HG03442 (cell line): ENCODE measurements around the gene GEMIN7.

Experiments
- ATAC-seq: cut with Tn5 transposase; IDR thresholded peaks from one replicate; pipeline ENCODE4 v1.9.1; 2021; ENCODE audit warnings: mild to moderate bottlenecking, moderate library complexity; ENCODE audit not compliant: unreplicated experiment

Gene GEMIN7, protein sequence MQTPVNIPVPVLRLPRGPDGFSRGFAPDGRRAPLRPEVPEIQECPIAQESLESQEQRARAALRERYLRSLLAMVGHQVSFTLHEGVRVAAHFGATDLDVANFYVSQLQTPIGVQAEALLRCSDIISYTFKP

DNA sequence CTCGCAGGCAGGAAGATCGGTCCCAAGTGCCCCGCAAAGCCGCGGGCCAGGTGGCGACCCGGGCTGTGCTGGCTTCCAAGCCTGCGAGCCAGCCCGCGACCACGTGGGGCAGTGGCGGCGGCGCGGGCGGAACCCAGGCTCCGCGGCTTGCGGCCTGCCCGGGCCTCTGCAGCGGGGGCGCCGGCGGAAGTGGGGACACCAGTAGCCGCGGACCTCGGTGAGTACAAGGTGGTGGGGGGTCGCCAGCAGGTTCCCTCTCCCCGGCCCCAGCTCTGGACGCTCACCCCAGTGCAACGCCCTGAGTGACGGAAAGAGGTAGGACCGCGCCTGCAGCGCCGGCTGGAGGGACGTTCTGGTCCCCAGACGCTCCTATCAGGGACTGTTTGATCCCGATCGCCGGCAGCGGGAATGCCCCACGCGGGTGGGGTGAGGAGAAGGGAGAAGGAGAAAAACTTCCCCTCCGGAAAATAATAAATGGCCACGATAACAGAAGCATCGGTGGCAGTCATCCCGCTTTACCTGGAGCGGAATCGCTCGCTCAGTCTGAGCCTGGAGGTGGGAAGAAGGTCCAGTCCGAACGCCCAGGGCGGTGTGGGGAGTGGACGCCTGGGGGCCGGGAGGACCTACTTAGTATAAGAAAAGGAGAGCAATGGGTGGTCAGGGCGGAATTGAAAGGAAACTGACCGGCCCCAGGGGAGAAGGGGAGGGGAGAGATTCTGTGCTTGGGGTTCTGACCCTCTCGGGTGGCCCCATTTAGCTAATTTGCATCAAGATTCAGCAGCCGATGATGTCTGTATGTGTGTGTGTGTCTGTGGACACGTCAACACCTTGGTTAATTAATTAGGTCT lies at the start of gene GEMIN7:
Gene GEMIN7, plus strand, starts transcription at position 198 of the 848 bp plus-strand sequence. CDS start 10,855 bp downstream, outside the sequence.
- ATAC-seq: no peak

DNA sequence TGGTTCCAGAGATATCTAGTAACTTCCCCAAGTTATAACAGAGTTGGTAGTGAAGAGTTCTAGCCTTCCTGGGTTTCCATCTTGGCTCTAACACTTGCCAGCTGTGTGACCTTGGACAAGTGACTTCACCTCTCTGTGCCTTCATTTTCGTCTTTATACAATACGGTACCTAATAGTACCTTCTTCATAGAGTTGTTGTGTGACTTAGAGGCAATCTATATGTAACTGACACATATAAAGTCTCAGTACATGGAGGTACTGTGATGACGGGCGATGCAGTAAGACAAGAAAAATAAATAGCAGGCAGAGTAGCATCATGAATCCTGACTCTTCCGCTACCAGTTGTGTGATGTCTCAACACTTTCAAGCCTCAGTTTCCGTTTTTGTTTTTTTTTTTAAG lies 48.2 kb upstream of the GEMIN7 start:
- no peak for ATAC-seq

DNA sequence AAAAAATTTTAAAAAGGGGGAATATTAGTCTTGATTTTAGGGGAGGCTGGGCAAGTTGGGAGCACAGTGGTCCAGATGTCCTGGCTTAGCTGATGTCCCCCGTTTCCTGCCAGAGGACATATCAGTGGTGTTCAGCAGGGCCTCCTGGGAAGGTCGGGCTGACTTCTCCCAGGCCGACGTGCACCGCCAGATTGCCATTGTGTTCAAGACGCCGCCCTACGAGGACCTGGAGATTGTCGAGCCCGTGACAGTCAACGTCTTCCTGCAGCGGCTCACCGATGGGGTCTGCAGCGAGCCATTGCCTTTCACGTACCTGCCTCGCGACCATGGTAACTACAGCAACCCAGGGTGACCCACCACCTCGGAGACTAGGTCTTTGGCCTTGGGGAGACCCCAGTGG lies 46.6 kb upstream of the GEMIN7 start:
- ATAC-seq: no peak

DNA sequence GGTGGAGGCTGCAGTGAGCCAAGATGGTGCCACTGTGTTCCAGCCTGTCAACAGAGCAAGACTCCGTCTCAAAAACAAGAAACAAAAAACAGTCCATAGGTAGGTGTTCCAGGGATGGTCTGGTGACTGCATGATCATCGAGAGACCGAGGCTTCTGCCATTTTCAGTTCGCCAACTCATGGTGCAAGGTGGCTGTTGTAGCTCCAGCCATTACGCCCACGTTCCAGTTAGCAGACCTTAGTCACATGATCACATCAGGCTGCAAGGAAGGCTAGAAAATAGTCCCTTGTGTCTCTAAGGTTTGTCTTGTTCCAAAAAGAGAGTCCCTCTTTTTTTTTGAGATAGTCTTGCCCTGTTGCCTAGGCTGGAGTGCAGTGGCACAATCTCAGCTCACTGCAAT lies 43.3 kb upstream of the GEMIN7 start:
- ATAC-seq: no peak

DNA sequence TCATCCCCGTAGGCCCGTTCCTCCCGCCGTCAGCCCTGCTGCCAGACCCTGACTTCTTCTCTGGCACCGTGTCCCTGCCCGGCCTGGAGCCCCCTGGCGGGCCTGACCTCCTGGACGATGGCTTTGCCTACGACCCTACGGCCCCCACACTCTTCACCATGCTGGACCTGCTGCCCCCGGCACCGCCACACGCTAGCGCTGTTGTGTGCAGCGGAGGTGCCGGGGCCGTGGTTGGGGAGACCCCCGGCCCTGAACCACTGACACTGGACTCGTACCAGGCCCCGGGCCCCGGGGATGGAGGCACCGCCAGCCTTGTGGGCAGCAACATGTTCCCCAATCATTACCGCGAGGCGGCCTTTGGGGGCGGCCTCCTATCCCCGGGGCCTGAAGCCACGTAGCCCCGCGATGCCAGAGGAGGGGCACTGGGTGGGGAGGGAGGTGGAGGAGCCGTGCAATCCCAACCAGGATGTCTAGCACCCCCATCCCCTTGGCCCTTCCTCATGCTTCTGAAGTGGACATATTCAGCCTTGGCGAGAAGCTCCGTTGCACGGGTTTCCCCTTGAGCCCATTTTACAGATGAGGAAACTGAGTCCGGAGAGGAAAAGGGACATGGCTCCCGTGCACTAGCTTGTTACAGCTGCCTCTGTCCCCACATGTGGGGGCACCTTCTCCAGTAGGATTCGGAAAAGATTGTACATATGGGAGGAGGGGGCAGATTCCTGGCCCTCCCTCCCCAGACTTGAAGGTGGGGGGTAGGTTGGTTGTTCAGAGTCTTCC lies 41.5 kb upstream of the GEMIN7 start:
- no peak for ATAC-seq

DNA sequence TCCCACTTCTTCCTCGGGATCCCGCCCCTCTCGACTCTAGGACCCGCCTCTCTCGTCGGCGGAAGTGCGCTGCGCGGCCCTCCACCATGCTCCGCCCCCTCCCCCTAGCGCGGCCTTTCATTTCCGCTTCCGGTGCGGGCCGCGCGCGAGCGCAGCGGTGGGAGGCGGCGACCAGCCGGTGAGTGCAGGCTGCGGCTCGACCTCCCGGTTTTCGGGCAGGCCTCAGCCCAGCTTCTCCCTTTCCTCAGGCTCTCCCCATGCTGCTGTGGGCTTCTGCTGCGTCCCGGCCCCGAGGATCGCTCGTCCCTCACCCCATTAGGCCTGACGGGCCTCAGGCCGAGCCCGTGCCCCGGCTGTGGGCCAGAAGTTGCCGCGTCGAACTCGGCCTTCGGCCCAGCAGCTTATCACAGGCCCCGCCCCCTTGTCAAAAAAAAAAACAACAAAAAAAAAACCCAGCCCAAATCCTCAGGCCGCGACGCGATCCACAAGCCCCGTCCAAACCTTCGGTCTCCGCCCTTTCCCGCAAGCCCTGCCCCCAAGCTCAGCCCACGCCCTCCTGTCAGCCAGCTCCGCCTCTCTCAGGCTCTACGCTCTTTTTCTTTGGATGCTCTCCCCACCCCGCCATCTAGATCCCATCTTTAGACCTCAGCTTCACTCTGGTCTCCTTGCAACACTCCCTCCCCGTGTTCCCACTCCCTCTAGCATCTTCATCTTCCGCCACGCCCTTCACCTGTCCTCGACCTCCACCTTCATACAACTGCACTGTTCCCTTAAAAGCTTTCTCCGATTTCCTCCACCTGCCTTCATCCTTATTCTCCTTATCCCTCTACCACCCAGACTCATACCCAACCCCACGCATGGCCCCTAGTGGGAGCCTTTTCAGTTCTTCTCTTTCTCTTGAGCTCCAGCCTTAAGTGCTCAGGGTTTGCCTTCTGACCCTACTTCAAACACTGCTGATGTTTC lies 39.8 kb upstream of the GEMIN7 start, which contains the start of gene CLASRP:
Gene CLASRP, plus strand, starts transcription at position 115 of the 963 bp plus-strand sequence. CDS start 1,168 bp downstream, outside the sequence.
- peak; percentile 72 for ATAC-seq

DNA sequence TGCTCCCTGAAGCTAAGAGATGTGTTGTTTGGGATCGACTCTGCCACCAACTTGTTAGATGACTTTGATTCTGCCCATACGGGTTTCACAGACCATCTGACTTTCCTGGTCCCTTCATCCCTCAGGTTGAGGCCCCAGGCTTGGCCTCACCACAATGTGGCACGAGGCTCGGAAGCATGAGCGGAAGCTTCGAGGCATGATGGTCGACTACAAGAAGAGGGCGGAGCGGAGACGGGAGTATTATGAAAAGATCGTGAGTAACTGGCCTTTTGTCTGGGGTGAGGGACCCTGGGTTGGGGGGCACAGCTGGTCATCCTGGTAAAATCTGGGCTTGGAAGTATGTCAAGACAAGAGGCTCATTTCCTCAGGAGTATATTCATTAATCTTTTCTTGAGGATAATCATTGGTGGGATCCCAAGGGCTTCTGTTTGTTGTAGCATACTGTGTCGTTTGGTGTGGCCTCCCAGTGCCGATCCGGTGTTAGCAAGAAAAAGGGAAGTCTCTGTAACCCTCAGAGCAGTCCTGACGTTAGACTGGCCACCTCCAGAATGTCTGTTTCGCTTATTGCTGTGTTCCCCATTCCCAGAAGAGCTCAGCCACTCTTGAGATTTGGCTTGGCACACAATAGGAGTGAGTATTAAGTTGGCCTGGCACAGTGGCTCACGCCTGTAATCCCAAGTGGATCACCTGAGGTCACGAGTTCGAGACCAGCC lies 38.8 kb upstream of the GEMIN7 start:
- ATAC-seq: no peak

DNA sequence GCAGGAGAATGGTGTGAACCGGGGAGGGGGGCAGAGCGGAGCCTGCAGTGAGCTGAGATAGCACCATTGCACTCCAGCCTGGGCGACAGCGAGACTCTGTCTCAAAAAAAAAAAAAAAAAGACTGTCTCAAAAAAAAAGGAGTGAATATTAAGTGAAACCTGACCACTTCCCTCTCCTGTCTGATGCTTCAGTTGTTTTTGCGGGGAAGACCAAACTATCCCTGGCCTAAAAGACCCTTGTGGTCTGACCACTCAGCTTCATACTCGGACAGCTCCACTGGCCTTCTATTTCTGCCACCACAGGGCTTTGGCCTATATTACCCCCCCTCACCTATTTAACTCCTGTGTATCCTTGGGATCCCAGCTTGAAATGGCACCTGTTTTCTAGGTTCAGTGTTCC lies 37.9 kb upstream of the GEMIN7 start:
- no peak for ATAC-seq

DNA sequence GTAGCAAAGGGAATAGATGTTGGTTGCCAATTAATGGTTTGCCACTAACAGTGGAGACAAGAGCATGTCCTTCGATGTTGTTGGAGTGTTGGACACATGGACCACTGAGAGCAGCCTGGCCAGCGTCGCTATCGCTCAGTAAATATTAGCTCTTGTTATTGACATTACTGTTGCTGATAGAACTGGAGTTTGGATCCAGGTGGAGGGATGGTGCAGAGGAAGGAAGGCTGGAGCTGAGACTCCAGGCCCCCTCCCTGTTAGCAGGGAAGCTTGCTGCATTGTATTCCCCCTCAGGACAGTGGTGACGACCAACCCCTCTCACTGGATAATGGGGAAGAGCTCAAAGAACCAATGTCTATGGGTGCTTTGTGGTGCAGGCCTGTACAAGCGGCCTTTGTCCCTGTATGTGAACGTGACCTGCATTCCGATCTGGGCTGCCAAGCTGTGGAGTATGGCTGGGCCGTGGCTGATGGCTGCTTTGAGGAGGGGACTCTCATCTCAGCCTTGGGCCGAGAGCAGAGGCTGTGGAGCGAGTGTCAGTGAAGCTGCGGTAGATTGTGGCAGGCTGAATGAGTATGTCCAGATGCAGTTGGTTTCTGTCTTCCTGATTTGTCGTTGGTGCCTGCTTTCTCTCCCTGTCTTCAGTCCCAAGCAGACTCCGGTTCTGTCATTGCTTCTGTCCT lies 33.2 kb upstream of the GEMIN7 start:
- no peak for ATAC-seq

DNA sequence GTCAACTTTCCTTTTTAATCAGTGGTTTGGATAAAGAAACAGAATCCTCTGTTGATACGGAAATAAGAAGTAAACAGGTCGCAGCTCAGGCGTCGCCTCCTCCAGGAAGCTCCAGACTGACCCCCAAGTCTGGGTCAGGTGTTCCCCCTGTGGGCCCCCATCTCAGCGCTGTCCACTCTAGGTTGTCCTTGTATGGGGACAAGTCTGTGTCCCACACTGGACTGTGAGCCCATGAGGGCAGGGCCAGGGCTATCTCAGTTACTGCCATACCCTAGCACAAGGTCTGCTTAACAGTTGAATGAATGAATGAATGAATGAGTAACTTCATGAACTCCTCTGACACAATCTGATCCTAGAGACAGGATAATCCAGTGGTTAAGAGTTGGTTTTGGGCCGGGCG lies 32.7 kb upstream of the GEMIN7 start:
- no peak for ATAC-seq

DNA sequence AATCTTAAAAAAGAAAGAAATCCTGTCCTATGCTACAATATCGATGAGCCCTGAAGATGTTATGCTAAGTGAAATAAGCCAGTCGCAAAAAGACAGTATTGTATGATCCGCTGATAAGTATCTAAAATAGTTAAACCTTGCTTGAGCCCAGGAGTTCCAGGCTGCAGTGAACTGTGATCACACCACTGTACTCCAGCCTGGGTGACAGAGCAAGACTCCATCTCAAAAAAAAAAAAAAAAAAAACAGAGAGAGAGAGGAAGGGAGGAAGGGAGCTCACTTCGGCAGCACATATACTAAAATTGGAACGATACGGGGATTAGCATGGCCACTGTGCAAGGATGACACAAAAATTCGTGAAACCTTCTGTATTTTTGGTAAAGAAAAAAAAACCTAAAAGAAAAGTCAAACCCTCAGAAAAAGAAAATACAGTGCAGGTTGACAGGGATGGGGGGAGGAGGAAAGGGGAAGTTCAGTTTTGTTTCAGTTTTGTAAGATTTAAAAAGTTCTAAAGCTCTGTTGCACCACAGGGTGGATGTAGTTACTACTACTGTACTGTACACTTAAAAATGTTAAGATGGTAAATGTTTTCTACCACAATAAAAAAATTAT lies 31.8 kb upstream of the GEMIN7 start:
- ATAC-seq: no peak

DNA sequence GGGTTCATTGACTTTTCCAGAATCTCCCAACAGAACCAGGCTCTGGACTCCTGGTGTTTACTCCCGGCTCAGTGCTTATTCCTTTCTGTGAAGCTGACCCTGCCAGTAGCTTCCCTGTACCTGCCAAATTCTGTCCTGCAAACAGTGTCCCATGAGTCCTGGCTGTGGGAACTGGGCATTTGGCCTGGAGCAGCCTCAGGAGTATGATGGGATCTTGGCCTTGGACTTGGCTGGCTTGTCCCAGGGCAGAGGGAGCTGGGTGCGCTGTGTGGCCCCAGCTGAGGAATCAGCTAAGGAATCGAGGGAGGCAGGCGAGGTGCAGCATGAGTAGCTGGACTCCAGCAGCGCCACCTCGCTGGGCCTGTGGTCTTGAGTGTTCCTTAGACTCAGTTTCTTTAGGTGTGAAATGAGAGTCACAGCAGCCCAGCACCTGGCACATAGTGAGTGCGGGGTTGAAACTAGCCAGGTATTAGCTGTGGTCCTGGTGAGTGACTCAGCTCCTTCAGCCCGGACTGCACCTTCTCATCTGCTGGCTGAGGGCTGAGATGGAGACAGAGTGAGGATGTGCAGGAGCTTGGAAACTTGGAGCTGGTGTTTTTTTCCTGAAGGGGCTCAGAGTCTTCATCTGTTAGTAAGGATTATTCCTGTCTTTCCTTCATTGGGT lies 29.9 kb upstream of the GEMIN7 start:
- no peak for ATAC-seq

DNA sequence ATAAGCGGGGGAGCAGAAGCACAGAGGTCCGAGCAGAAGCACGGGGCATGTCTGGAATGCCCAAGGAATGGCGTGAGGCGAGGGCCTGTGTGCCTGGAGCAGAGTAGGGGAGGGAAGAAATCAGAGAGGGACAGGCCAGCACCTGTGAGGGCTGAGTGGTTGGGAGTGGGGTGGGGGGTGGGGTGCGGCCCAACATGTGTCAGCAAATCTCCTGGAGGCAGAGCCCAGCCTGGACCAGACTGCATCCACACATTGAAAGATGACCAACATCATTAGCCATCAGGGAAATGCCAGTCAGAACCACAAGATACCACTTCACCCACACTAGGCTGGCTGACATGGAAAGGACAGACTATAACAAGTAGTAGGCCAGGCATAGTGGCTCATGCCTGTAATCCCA lies 29.0 kb upstream of the GEMIN7 start:
- no peak for ATAC-seq

DNA sequence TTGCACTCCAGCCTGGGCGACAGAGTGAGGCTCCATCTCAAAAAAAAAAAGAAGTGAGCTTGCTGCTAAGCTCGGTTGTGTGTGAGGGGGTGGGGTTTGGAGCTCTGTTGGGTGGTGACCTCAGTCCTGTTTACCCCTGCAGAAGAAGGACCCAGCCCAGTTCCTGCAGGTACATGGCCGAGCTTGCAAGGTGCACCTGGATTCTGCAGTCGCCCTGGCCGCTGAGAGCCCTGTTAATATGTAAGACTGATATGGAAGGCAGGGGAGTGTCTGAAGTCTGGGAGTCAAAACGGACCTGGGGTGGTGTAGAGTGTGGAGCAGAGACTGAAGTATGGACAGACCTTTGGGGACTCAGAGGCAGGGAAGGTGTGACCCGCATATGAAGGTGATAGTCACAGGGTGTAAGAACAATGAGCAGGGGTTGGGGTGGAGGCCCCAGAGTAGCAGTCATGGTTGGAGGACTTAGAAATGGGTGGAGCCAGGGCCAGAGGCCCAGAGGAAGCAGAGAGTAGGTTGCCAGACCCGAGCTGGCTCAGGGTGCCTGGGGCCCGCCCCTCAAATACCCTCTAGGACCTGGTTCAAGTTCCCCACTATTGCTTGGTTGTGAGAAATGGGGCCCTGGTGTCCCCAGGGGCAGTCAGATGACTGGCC lies 27.0 kb upstream of the GEMIN7 start:
- ATAC-seq: no peak

DNA sequence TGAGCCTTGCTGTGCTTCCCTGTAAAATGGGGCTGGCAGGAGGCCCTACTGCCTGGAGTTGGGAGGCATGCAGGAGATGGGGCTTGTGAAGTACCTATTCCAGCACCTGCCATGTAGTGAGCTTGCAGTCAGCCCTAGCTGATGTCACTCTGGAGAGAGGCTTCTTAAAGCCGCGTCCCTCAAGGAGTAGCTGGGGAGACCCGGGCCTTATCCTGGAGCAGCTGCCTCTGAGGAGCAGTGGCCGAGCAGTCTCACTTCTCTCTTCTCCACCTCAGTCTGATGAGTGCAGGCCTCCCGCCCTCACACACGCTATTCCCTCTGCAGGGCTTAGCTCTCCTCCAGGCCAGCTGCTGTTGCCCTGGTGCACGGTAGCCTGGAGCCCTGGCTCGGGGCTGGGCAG lies 22.2 kb upstream of the GEMIN7 start:
- ATAC-seq: no peak

DNA sequence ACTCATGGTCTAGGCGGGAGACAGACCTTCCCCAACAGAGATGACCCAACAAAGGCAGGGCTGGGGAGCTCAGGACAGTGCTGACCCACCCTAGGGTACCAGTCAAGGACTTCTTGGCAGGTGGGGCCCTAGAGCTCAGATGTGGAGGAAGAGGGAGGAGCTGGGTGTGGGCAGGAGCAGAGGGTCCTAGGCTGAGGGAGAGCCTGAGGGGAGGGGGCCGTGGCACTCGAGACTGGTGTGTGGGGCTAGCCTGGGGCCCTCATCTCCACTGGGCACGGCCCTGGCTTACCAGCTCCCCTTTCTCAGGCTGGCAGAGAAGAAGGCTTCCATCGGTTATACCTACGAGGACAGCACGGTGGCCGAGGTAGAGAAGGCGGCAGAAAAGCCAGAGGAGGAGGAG lies 21.6 kb upstream of the GEMIN7 start:
- no peak for ATAC-seq

DNA sequence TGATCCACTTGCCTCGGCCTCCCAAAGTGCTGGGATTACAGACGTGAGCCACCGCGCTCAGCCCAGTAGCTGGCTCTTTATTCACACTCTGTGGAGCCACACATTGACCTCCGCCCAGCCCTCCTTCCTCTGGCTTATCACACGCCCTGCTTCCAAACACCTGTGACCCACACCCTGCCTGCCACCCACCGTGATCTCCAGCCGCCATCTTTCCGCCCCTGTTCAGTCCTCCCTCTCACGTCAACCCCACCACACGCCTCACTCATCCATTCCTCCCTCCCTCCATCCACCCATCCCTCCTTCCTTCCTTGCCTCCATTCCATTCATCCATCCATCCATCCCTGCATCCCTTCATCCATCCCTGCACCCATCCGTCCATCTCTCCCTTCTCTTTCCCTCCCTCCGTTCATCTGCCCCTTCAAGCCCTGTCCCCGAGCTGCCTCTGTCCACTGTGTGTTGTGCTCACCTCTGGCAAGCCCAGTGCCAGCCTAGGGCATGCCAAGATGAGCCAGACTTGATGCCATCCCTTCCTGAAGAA lies 20.4 kb upstream of the GEMIN7 start:
- no peak for ATAC-seq
